ENCODE results near the gene LKAAEAR1.
"Not testable (repeated sequence)": the region's sequence is repeated elsewhere in the genome, so short reads cannot be mapped to it uniquely, and the experiment has no call there.

Gene LKAAEAR1

DNA sequence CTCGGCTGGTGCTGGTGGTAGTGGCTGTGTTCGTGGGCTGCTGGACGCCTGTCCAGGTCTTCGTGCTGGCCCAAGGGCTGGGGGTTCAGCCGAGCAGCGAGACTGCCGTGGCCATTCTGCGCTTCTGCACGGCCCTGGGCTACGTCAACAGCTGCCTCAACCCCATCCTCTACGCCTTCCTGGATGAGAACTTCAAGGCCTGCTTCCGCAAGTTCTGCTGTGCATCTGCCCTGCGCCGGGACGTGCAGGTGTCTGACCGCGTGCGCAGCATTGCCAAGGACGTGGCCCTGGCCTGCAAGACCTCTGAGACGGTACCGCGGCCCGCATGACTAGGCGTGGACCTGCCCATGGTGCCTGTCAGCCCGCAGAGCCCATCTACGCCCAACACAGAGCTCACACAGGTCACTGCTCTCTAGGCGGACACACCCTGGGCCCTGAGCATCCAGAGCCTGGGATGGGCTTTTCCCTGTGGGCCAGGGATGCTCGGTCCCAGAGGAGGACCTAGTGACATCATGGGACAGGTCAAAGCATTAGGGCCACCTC, 14.3 kb upstream of the LKAAEAR1 start:
- DNase-seq (ENCODE audit: low spot score) = no peak

GRCh38 chr20:64096535-64096934, 12.3 kb upstream of the LKAAEAR1 start:
- no peak for DNase-seq (ENCODE audit: low spot score)

- no peak for DNase-seq (ENCODE audit: low spot score)
Observed at GRCh38 chr20:64095927-64096326, 11.7 kb upstream of the LKAAEAR1 start.

DNA sequence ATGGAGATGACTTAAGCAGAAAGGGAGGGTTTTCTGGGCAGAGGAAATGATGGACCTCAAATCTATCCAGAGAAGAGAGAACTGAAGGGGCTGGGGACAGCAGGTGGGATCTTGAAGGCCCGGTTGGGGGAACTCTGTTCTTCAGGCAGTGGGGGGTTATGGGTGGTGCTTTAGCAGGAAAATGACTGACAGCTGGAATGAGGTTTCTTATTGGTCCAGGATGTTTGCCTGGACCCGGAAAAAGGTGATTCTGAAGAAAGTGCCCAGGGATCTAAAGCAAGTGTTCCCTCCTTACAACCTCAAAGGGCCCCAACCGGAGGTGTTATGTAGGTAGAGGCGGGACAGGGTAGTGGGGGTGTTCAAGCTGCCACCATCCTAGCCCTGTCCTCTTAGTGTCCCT, 11.3 kb upstream of the LKAAEAR1 start:
- DNase-seq (ENCODE audit: low spot score) = no peak

GRCh38 chr20:64093013-64093503, 8.9 kb upstream of the LKAAEAR1 start:
- DNase-seq (ENCODE audit: low spot score) = no peak

DNA sequence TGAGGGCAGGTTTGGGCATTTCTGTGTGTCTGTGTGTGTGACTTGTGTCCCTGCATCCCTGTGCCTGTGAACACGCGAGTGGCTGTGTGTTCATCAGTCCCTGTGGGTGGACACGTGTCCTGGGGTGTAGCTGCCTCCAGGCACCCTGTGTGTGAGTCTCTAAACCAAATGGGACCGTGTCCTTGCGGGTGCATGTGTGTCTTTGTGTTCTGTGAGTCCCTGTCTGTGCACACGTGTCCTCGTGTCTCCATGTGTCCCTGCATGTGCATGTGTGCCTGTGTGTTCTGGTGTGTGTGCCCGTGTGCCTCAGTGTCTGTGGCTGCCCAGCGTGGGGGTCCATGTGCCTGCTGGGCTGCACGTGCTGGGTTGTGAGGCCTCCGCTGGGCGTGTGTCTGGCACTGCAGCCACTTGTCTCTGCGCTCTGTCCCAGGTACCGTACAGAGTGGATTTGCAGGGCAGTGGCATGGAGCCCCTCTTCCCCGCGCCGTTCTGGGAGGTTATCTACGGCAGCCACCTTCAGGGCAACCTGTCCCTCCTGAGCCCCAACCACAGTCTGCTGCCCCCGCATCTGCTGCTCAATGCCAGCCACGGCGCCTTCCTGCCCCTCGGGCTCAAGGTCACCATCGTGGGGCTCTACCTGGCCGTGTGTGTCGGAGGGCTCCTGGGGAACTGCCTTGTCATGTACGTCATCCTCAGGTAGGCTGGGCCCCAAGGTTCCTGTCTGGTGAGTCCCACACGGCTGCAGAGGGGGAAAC, 8.2 kb upstream of the LKAAEAR1 start:
- DNase-seq (ENCODE audit: low spot score) = no peak

DNA sequence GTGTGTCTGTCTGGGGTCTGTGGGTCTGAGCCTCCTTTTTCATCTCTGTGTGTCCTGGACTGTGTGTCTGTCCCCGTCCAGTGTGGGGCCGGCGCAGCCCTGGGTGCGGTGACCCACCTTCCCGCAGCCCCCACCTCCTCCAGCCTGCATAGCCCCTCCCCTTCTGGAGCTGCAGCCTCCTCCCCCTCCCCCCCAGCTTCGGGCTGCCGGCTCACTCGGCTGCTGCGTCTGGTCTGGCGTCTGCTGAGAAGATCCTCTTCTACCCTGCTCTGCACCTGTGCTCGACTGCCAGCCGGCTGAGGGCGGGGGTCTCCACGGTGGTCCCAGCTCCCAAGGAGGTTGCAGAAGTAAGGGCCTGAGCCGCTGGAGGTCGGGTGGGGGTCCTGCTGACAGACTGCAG, 7.6 kb upstream of the LKAAEAR1 start:
- no peak for DNase-seq (ENCODE audit: low spot score)

GRCh38 chr20:64091340-64091739, 7.1 kb upstream of the LKAAEAR1 start:
- no peak for DNase-seq (ENCODE audit: low spot score)

DNA sequence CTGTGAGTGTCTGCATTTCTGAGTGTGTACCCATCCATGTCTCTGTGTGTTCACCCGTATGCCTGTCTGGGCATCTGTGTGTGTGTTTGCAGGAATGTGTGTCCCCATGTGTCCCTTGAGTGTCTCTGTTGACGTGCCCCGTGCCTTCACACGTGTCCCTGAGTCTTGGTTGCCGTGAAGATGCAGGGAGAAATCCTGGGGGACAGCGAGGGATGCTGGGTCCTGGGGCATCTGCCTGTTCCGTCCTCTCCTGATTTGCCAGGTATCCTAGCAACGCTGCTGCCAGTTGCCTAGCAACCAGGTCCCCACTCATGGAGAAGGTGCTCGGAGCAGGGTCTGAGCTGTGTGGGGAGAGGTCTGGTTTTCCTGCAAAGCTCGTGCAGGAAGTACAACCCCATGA, 6.0 kb upstream of the LKAAEAR1 start:
- DNase-seq (ENCODE audit: low spot score) = no peak

DNA sequence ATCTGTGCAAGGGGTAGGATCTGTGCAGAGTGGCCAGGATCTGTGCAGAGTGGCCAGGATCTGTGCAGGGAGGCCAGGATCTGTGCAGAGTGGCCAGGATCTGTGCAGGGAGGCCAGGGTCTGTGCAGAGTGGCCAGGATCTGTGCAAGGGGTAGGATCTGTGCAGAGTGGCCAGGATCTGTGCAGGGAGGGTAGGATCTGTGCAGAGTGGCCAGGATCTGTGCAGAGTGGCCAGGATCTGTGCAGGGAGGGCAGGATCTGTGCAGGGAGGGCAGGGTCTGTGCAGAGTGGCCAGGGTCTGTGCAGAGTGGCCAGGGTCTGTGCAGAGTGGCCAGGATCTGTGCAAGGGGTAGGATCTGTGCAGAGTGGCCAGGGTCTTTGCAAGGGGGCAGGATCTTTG, 4.4 kb upstream of the LKAAEAR1 start:
- DNase-seq (ENCODE audit: low spot score) = not testable (repeated sequence)

DNA sequence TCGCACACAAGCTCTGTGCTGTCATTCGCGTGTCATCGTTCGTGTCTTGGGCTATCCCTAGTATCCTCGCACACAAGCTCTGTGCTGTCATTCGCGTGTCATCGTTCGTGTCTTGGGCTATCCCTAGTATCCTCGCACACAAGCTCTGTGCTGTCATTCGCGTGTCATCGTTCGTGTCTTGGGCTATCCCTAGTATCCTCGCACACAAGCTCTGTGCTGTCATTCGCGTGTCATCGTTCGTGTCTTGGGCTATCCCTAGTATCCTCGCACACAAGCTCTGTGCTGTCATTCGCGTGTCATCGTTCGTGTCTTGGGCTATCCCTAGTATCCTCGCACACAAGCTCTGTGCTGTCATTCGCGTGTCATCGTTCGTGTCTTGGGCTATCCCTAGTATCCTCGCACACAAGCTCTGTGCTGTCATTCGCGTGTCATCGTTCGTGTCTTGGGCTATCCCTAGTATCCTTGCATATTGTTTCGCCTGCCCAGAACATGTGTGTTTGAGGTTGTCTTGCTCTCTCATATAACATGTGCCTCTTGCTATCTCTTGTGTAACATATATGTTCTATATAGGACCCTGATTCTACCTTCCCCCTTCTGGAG, 3.1 kb upstream of the LKAAEAR1 start:
- not testable (repeated sequence) for DNase-seq (ENCODE audit: low spot score)

DNA sequence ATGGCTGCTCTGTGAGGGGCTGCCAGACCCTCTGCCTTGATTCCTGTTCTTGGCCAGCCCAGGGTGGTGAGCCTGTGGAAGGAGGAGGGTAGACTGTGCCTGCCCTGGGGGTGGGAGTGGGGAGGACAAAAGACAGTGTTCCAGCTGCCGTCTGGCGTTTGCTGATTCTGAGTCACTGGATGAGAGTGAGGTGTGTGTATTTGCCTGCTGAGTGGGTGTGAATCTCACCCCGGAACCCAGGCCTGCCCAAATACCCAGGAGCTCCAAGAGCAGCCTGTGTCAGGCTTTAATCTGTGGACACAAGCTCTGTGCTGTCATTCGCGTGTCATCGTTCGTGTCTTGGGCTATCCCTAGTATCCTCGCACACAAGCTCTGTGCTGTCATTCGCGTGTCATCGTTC, 2.6 kb upstream of the LKAAEAR1 start:
- no peak for DNase-seq (ENCODE audit: low spot score)

DNA sequence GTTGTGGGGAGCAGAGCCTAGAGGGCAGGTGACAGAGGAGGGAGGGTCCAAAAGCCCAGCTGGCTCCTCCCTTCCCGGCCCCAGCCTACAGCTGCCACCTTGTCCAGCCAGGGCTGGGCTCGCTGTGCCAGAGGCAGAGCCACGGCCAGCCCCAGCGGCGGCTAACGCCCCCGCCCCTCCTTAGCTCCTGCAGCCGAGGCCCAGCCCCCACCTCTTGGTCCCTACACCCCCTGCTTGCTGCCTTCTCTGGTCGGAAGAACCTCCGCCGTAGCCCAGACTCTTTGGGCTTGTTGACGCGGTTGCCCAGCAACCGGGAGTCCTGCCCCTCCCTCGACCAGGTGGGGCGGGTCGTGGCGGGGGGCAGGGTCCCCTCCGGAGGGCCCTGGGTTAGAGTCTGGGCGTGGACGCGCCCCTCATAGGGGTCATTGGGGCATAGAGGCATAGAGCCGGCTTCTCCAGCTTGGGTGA, 521 bp upstream of the LKAAEAR1 start:
- DNase-seq (ENCODE audit: low spot score) = no peak

DNA sequence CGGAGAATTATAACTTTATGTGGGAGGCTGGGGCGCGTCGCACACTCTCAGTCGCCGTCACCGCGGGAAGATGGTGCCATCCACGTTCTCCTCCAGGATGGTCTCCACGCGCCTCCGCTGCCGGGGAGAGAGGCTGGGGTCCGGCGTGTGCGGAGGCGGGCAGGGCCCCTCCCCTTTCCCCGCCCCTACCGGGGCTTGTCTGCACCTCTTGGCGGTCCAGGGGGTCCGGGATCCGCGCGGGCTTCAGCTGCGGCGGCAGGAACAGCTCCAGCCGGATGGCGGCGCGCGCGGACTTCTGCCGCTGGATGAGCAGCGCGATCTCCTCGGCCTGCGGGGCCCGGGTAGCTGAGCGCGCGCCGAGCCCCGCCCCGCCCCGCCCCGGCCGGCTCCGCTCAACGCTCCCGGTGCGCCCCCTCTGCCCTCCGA, 807 bp downstream of the LKAAEAR1 start:
- peak; percentile 73 for DNase-seq (ENCODE audit: low spot score)

DNA sequence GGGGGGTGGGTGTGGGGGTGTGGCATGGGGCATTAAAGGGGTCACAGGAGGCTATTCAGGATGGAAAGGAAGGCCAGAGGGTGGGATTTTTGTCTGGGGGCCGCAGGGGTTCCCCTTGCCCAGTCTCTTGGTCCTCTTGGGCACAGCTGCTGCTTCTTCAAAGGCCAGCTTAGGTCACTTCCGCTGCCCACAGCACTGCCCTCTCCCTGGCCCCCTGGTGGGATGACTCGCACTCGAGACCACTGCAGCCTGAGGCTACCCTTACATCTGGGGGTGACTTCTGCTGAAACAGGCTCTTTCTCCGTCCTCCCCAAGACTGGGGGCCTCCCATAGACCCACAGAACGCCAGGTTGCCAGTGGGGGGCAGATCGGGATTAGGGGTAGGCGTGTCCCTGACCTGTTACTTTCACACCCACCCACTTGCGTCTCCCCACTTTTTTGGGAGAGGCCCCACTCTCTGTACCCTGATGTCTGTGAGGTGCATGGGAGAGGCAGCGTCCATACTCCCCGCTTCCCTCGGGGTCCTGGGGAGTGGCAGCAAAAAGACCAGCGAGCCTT, 1.3 kb downstream of the LKAAEAR1 start:
- no peak for DNase-seq (ENCODE audit: low spot score)

- no peak for DNase-seq (ENCODE audit: low spot score)
Observed at GRCh38 chr20:64082126-64082731, 2.0 kb downstream of the LKAAEAR1 start.

- DNase-seq (ENCODE audit: low spot score) = no peak
Observed at GRCh38 chr20:64081624-64081964, 2.6 kb downstream of the LKAAEAR1 start.

GRCh38 chr20:64080813-64081623, 3.2 kb downstream of the LKAAEAR1 start:
- DNase-seq (ENCODE audit: low spot score) = no peak

DNA sequence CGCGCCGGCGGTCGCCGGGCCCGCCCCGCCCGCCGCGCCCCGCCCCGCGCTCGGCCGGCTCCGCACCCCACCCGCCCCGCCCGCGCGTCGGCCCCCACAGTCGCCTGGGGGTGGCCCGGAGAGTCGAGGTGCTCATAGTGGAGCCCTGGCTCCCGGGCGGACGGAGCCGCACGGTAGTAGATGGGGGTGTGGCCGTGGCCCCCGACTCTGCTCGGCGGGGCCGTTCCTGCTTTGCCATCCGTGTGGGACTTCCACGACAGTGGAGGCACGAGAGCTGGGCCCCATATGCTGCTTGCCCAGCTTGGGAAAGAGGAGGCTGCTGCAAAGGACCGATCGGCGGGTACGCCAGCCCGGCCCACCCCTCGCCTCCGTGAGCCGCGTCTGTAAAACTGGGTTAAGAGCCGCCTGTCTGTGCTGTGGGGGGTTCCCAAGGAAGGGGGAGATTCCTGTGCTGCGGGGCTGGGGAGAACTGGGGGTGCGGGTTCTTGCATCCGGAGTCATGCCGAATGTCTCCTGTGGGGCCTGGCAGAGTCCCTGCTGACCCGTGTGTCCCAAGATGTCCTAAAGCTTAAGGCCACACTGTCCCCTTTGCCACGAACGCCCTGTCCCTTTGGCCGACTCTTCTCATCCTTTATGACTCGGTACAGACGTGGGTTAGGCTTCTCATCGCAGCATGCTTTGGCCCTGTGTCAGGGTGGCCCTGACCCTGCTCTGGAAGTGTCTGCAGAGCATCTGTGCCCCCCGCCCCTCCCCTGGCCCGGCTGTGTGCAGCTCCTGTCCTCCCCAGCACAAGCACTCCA, 4.0 kb downstream of the LKAAEAR1 start, which contains the start of gene OPRL1:
OPRL1 (plus strand) TSS at position 70 of the 800 bp plus-strand sequence. CDS start 12,639 bp downstream, outside the sequence.
- no peak for DNase-seq (ENCODE audit: low spot score)

GRCh38 chr20:64079273-64080012, 4.8 kb downstream of the LKAAEAR1 start, which contains the start of gene RGS19:
Gene RGS19 (minus strand): TSS chr20:64079518. CDS start chr20:64076886, 2,632 bp downstream.
- peak; percentile 74 for DNase-seq (ENCODE audit: low spot score)
